SU-DHL-6 (cell line): Measurements from ENCODE around the gene EPAS1.

Experiments used
- CTCF ChIP-seq: fragments of 200-600 bp; sonication (generic); IDR thresholded peaks from one replicate; pipeline ENCODE4 v1.5.1; 2017; ENCODE audit warnings: antibody characterized with exemption, mild to moderate bottlenecking, low read length, moderate library complexity; ENCODE audit not compliant: insufficient read depth, poor library complexity, severe bottlenecking
- EZH2phosphoT487 ChIP-seq: fragments of 200-600 bp; sonication (generic), shearing (Covaris generic); conservative IDR thresholded peaks from 2 replicates; pipeline ENCODE4 v1.6.1; 2018; ENCODE audit warnings: mild to moderate bottlenecking, antibody characterized with exemption, low read length, moderate library complexity, mixed read lengths

GRCh38 chr2:46275995-46276394 is 21.2 kb upstream of the EPAS1 start:
- TF ChIP-seq CTCF (no peak), EZH2phosphoT487 (no peak)
